ENCODE data around the gene NDUFS3.
"Not testable (repeated sequence)": the region's sequence is repeated elsewhere in the genome, so short reads cannot be mapped to it uniquely, and the experiment has no call there.

Gene NDUFS3

DNA sequence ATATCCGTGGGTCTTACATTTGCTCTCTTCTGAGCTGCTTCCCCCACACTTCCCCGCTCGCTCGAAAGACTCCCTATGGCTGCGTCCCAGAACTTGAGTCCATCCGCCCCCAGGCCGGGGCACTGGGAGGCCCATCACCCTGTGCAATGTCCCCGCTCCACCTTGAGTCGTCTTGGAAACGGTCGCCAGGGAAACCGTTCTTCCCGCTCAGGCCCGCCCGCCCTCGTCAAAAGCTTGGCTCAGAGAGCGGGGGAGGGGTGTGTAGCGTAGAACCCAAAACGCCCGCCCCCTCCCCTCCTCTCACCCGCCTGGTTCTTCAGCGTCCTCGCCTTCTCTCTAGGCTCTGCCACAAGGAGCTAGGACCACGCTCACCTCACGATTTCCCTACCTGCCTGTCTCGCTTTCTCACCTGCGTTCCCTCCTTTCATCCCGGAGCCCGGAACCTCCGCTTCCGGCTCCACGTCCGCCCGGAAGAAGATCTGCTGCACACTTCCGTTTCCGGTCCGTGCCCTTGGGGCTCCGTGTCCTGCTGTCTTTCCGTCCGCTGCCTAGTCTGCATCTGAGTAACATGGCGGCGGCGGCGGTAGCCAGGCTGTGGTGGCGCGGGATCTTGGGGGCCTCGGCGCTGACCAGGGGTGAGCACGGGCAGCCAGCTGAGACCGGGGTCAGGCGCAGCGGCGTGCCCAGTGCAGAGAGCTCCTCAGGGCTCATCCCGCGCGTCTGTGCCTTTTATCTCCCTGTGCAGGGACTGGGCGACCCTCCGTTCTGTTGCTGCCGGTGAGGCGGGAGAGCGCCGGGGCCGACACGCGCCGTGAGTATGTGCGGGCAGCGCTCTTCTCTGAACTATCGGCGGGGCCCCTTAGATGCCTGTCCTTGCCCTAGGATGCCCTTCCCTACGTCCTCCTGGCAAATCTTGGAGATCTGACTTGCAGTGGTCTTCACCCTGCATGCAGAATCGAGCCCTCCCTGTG, at the start of gene NDUFS3, which contains the start of gene KBTBD4:
Gene NDUFS3, plus strand, starts transcription at position 551 of the 971 bp plus-strand sequence. Its CDS starts 18 bp downstream, at position 569.
Gene KBTBD4, minus strand, starts transcription at position 447 of the 971 bp plus-strand sequence. Its CDS starts 19 bp downstream, at position 428.
- peak; percentile 84 for DNase-seq (ENCODE audit: low read depth)

DNA sequence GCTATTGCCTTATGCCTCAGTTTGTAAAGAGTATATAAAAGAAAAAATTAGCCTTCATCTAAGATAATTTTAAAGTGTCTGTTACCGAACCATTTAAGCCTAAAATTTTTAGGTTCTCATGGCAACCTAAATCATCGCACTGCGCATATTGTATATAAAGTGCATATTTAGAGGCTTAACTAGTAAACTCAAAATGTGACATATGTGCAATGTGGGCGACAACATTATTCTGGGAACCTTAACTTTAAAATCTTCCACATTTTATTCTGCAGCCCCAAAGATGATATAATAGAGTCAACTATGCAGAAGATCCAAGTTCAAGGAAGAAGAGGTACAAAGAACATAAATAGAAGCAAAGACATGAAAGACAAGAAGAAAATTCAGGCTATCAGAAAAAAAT, 48.9 kb upstream of the NDUFS3 start:
- no peak for DNase-seq (ENCODE audit: low read depth)

DNA sequence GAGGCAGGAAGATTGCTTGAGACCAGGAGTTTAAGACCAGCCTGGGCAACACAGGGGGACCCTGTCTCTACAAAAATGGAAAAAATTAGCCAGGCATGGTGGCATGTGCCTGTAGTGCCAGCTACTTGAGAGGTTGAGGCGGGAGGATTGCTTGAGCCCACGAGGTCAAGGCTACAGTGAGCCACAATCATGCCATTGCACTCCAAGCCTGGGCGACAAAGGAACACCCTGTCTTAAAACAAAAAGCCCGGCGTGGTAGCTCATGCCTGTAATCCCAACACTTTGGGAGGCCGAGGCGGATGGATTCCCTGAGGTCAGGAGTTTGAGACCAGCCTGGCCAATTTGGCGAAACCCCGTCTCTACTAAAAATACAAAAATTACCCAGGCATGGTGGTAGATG, 48.2 kb upstream of the NDUFS3 start:
- not testable (repeated sequence) for DNase-seq (ENCODE audit: low read depth)

DNA sequence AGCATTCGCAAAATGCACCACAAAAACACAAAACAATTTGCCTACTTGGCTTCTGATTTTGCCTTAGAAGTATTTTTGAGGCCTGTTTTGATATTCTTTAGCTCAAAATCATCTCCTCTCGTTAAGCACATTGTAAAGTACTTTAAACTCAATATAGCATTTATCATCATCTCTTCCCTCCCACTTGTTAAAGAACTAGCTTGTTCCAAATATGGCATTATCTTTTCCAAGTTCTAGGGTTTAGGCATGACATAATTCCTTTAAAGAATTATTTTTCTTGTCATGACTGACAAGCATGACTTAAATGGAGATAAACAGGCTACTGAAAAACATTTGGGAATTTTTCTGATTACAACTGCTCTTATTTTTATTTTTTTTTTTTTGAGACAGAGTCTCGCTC, 47.2 kb upstream of the NDUFS3 start:
- no peak for DNase-seq (ENCODE audit: low read depth)

DNA sequence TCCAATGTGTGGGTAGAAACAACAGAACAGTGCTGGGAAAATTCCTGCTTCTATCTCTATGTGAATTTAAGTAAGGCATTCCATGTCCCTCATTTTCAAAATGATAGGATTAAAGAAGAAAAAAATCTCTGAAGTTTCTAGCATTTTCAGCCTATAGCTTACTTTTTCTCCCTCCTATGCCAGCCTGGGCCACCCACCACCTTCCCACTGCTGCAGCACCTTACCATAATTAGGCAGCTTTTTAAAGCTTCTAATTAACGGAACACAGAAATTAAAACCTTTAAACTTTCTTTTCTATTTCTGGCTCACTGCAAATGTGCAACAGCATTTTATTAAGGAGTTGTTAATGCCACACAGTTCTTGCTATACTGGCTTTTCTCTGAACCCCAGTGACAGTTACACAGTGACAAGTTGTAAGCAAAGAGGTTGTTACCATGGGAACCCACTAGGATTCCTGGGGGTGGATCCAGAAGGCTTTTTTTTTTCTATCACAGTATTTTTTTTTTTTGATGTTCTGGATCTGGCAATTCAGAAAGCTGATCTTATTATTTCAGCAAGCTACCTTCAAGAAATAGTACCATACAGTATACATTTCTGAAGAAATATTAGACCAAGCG, 46.2 kb upstream of the NDUFS3 start:
- no peak for DNase-seq (ENCODE audit: low read depth)

DNA sequence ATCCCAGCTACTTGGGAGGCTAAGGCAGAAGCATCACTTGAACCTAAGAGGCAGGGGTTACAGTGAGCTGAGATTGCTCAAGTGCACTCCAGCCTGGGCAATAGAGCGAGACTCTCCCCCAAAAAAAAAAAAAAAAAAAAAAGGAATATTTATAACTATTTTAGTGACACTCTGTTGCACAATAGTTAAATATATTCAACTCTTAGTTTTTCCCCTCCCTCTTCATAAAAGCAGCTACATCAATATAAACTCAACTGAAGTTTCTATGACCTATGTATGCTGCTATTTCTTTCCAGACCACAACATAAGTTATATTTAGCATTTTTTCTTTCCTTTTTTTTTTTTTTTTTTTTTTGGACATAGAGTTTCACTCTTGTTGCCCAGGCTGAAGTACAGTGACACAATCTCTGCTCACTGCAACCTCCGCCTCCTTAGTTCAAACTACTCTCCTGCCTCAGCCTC, 45.2 kb upstream of the NDUFS3 start:
- no peak for DNase-seq (ENCODE audit: low read depth)

DNA sequence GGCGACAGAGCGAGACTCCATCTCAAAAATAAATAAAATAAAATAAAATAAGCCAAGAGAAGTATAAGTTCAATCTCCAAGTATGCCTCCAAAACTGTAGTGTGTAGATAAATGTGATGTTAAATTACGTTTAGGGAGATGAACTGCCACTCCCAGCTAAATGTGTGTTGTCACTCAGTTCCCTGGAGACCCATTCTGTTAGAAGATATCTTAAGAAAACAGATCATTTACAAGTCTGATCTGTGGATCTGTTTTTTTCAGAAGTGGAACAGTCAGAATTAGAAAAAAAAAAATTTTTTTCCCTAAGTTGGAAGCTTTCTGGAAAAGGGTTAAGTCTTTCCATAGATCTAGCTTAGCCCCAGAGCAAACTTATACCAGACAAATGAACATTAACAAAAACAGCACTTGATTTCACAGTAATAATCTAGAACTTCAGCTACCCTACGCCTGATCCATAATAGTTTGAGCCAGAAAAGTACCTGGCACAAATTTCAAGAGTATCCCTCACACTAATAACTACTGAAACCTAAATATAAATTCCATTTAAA, 44.1 kb upstream of the NDUFS3 start:
- no peak for DNase-seq (ENCODE audit: low read depth)

DNA sequence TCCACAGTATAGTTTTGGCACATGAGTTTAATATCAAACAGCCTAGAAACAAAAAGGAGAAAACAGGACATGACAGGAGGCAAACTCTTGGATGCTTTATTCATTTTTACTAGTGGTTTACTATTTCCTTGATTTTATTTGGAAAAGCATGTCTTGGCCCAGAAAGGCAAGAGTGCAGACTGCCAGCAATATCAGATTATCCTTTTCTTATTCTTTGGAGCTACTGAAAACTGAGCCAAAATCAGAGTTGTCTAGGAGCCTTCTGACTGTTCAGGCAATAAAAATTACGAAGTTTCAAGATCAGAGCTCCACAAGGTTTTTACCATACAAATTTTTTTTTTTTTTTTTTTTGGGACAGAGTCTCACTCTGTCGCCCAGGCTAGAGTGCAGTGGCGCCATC, 42.0 kb upstream of the NDUFS3 start:
- no peak for DNase-seq (ENCODE audit: low read depth)

DNA sequence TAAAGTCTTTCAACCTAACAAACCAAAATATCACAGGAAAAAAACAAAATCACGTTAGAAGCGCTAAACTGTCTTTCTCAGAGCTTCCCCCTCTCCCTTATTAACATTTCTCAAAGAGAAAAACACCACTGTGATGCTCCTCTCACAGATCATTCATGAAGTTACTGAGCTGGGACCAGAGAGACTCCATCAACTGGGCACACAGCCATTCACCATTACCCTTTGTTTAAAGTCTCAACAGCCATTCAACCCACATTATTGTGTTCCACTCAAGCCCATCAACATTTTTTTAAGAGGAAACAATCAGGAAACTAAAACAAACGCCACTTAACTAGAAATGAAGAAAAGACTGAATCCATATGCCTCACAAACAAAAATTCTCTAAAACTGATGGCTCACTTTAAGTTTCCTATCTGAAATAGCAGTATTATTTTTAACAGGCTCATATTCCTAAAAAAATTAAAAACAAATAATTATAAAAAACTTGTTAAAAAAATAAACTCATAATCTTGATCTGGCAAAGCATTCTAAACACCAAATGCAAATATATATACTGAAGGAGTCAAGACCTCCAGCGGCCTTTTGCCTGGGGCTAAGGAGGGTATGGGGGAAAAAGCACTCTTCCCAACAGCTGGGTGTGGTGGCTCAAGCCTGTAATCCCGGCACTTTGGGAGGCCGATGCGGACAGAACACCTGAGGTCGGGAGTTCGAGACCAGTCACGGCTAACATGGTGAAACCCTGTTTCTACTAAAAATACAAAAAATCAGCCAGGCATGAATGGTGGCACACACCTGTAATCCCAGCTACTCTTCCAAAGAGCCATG, 39.9 kb upstream of the NDUFS3 start:
- no peak for DNase-seq (ENCODE audit: low read depth)

DNA sequence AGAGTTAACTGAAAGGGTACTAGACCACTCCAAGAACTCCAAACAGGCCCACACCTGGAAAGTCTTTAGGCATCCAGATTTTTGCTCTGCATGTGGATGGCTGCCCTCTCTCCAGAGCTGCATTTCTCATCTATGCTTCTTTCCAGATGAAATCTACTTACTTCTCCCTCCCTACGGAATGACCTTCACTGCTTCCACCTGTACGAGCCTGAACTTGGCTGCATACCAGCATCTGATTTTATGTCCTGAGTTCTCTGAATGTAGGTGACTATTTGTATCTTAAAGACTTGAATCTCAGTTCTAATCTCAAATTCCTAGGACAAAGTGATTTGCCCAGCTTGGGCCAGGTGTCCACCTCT, 39.2 kb upstream of the NDUFS3 start:
- DNase-seq (ENCODE audit: low read depth), result no peak

DNA sequence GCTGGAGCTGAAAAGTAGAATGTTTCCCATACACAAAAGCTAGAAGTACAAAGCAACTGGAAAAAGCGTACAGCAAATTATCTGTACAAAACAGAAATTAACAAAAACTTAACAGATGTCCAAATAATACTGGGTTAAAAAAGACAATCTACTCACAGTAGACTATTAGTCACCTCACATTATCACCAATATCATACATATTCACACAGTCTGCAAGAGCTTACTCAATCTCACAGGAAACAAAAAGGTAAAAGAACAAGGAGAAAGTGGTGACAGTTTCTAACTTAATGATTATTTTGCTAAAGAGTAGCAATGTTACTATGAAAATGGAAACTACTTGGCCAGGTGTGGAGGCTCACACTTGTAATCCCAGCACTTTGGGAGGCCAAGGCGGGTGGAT, 37.8 kb upstream of the NDUFS3 start:
- no peak for DNase-seq (ENCODE audit: low read depth)

DNA sequence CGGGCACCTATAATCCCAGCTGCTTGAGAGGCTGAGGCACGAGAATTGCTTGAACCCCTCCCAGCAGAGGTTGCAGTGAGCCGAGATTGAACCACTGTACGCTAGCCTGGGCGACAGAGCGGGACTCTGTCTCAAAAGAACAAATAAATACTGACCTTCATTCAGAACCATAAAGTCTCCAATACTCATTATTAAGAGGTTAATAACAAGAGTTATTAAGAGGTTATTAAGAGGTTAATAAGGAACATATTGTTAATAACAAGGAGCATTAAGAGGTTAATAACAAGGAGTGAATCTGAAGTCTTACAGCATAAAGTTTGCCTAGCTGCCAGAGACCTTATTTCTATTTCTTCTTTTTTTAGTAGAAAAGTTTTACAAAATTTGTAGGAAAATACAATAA, 33.6 kb upstream of the NDUFS3 start:
- no peak for DNase-seq (ENCODE audit: low read depth)

DNA sequence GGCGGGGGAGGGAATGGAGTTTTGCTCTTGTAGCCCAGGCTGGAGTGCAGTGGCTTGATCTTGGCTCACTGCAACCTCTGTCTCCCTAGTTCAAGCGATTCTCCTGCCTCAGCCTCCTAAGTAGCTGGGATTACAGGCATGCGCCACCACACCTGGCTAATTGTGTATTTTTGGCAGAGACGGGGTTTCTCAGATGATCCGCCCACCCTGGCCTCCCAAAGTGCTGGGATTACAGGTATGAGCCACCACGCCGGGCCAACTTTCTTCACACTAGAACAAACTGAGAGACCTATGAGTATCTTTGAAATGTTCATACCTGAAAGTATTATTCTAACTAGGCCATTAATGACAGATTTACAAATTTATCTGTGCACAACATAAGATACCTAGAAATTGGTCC, 32.6 kb upstream of the NDUFS3 start:
- DNase-seq (ENCODE audit: low read depth), result not testable (repeated sequence)

DNA sequence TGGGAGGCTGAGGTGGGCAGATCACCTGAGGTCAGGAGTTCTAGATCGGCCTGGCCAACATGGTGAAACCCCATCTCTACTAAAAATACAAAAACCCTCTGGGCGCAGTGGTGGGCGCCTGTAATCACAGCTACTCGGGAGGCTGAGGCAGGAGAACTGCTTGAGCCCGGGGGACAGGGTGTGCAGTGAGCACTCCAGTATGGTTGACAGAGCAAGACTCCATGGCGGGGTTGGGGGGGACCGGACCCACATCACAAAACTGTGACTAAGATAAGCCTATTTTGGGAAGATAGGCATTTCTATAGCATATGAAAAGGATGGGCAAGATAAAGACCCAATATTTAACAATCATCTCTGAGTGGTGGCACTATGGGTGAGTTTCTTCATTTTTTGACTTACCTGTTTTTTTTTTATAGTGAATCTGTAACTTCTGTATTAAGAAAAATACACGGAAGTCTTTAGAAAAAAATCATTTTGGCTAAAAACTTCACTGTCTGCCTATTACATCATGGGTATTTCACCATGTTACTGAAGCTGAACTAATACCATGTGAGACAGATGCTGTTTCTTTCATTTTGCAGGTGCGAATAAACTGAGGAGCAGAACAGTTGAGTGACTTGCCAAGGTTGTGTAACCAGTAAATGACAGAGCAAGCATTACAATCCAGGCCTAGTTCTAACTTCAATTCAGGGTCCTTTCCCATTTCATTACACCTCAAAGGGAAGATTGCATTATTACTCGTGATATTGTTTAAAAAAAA, 28.4 kb upstream of the NDUFS3 start:
- DNase-seq (ENCODE audit: low read depth), result no peak

DNA sequence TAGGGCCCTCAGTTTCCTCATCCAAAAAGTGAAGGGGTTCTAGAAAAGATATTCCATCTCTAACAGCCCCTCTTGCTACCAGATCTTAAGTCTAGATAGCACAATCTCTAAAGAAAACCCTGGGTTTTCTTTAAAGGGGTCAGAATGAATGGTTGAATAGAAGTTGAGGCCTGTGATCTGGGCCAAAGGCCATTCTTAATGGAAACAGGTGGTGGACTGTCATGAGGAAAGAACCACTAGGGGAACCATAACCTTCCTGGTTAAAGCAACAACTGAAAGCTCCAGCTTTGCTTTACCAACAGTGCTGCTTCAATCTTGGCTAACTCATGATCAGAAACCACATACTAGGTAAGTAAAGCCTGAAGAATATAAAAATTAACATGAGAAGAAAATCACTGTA, 27.8 kb upstream of the NDUFS3 start:
- DNase-seq (ENCODE audit: low read depth), result no peak

DNA sequence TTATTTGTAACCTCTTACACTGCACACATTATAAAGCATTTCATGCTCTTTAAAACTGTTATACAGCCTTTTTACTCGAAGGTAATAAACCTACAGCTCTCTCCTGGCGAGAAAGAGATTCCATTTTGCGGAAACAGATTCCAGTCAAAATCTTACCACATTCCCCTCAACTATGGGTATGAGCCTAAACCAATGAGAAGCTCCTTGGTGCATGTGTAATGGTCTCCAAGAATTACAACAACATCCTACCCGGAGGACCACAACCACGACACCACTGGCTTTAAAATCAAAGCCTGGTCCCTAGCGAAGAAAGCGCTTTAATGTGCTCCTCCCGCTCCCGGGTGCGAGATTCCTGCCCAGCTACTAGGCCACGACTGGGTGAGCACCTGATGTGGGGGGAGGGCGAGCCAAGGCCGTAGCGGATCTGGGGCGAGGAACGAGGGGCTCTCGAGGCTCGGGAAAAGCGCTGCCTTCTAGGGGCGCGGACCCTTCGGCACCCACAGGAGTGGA, 26.8 kb upstream of the NDUFS3 start:
- no peak for DNase-seq (ENCODE audit: low read depth)

DNA sequence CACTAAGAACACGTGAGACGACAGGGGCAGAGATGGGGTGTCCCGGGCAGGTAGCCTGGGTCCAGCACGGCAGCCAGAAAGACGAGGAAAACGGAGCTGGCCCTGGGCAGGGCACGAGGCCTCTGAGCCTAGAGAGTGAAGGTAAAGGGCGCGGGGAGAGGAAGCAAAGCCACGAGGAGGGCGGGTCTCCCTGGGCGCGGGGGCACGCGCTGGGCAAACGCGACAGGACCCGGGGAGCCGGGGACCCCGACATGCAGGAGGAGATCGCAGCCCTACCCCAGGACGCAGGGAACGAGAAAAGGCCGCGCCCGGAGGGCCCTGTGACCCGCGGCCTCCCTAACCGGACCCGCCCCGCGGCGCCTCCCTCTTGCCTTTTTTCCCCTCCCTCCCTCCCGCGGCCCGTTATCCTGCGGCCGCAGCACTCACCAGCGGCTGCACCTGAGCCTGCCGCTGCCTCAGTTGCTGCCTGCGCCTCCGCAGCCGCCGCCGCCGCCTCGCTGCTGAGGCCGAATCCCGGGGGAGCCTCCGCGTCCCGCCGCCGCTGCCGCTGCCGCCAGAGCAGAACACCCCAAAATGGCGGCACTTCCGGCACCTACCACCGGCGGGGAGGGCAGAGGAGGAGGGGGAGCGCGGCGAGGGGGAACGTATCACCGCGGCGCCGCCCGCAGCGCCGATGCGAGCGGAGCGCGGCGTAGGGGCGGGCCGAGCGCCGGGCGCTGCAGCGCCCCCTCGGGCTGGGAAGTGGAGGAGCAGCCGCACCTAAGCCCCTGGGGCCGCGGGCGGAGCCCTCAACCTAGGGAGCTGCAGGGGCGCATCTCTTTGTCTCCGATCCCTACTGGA, 26.1 kb upstream of the NDUFS3 start, which contains the start of gene CELF1:
Gene CELF1, minus strand, starts transcription at position 567 of the 840 bp plus-strand sequence. CDS start 53,609 bp downstream, outside the sequence.
- DNase-seq (ENCODE audit: low read depth), result peak; percentile 86

DNA sequence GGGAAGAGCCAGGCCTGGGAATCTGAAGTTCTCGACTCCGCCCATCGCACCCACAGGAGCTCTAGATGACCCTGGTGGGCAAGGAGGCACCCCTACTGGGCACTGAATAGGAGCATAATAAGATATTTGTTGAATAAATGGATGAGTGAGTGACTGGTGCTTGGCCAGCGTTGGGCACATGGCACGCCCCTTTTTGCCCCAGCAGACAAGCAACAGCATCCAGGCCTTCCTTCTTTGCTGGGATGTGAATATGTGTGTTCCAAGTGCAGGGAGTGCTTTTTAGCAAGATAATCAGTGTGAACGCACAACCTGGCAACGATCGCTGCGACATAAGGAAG, 25.5 kb upstream of the NDUFS3 start:
- no peak for DNase-seq (ENCODE audit: low read depth)

DNA sequence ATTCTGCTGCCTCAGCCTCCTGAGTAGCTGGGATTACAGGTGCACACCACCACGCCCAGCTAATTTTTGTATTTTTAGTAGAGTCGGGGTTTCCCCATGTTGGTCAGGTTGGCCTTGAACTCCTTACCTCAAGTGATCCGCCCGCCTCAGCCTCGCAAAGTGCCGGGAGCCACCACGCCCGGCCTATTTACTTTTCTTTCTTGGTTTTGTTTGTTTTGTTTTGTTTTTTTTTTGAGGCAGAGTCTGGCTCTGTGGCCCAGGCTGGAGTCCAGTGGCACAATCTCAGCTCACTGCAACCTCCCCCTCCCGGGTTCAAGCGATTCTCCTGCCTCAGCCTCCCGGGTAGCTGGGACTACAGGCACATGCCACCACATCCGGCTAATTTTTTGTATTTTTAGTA, 21.9 kb upstream of the NDUFS3 start:
- not testable (repeated sequence) for DNase-seq (ENCODE audit: low read depth)

DNA sequence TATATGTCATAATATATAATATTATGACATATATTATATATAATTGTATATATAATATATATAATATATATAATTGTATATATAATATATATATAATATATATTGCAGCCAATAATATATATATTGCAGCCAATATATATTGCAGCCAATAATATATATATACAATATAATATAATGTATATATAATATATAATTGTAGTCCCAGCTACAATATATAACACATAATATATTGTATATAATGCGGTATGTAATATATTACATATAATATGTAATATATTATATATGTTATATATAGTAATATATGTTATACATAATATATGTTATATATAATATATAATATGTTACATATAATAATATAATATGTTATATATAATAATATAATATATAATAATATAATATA, 20.2 kb upstream of the NDUFS3 start:
- DNase-seq (ENCODE audit: low read depth), result no peak
